ENCODE data around the gene CDC25B. TPM values are rescaled to one million over a fixed set of nuclear protein-coding genes. Genes with fewer than 3 reads are reported as not detected.

CDC25B gene
- total and polyA plus RNA-seq, 2 experiments from 2014 or later: 9.7 to 59.9 TPM

GRCh38 chr20:3749689-3750531, 46.2 kb upstream of the CDC25B start:
- no peaks in the 10 kb centered on the region for H3K36me3 ChIP-seq
- H3K27me3 ChIP-seq: peaks cover 65% of the 10 kb centered on the region
- no peaks in the 10 kb centered on the region for H3K9me3 ChIP-seq (ENCODE audit: low read depth)
- peak overlapping the region; percentile 15 for H3K4me3 ChIP-seq
- no peaks in the 10 kb centered on the region for H3K4me1 ChIP-seq (ENCODE audit: low read depth)
- DNase-seq (ENCODE audit: low read depth in 1 of 2, low spot score in 1 of 2): peak in 1 of 2 donors; percentile 63
- H3K27ac ChIP-seq: no peak overlapping the region
- TF ChIP-seq, protein P1, sequence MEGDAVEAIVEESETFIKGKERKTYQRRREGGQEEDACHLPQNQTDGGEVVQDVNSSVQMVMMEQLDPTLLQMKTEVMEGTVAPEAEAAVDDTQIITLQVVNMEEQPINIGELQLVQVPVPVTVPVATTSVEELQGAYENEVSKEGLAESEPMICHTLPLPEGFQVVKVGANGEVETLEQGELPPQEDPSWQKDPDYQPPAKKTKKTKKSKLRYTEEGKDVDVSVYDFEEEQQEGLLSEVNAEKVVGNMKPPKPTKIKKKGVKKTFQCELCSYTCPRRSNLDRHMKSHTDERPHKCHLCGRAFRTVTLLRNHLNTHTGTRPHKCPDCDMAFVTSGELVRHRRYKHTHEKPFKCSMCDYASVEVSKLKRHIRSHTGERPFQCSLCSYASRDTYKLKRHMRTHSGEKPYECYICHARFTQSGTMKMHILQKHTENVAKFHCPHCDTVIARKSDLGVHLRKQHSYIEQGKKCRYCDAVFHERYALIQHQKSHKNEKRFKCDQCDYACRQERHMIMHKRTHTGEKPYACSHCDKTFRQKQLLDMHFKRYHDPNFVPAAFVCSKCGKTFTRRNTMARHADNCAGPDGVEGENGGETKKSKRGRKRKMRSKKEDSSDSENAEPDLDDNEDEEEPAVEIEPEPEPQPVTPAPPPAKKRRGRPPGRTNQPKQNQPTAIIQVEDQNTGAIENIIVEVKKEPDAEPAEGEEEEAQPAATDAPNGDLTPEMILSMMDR (IDR thresholded peaks at IDR 0.05; ENCODE audit: low read depth, low read length): peak; percentile 53

- TF ChIP-seq, protein P1 (IDR thresholded peaks at IDR 0.05; ENCODE audit: low read depth, low read length): no peak
- H3K36me3 ChIP-seq: no peaks in the 10 kb centered on the region
- H3K27me3 ChIP-seq: peaks cover 53% of the 10 kb centered on the region
- no peaks in the 10 kb centered on the region for H3K9me3 ChIP-seq (ENCODE audit: low read depth)
- no peaks in the 10 kb centered on the region for H3K4me1 ChIP-seq (ENCODE audit: low read depth)
- peak overlapping the region; percentile 24 for H3K4me3 ChIP-seq
- no peak for DNase-seq (ENCODE audit: low read depth in 1 of 2, low spot score in 1 of 2)
- no peak overlapping the region for H3K27ac ChIP-seq
These were observed 44.8 kb upstream of the CDC25B start for GRCh38 chr20:3751305-3751674.

DNA sequence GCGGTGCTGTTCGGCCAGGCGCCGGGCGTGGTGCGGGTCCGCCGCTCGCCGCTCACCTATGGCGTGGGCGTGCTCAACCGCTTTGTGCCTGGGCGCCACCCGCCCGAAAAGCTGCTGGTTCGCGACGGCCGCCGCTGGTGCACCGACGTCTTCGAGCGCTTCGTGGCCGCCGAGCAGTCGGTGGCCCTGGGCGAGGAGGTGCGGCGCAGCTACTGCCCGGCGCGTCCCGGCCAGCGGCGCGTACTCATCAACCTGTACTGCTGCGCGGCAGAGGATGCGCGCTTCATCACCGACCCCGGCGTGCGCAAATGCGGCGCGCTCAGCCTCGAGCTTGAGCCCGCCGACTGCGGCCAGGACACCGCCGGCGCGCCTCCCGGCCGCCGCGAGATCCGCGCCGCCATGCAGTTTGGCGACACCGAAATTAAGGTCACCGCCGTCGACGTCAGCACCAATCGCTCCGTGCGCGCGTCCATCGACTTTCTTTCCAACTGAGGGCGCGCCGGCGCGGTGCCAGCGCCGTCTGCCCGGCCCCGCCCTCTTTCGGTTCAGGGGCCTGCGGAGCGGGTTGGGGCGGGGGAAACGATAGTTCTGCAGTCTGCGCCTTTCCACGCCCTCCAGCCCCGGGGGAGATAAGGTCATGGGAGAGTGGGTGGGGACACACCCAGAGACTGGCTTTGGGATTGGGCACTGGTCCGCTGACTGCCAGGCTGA, 44.3 kb upstream of the CDC25B start:
- no peaks in the 10 kb centered on the region for H3K36me3 ChIP-seq

GRCh38 chr20:3752386-3752759, 43.7 kb upstream of the CDC25B start:
- no peak overlapping the region for H3K27ac ChIP-seq
- no peaks in the 10 kb centered on the region for H3K9me3 ChIP-seq (ENCODE audit: low read depth)
- H3K4me3 ChIP-seq: no peak overlapping the region
- H3K36me3 ChIP-seq: no peaks in the 10 kb centered on the region
- H3K27me3 ChIP-seq: peaks cover 53% of the 10 kb centered on the region
- no peak for DNase-seq (ENCODE audit: low read depth in 1 of 2, low spot score in 1 of 2)
- H3K4me1 ChIP-seq (ENCODE audit: low read depth): no peaks in the 10 kb centered on the region
- TF ChIP-seq, protein P1 (IDR thresholded peaks at IDR 0.05; ENCODE audit: low read depth, low read length): no peak

More for the DNA sequence above, 44.3 kb upstream of the CDC25B start:
- DNase-seq (ENCODE audit: low read depth in 1 of 2, low spot score in 1 of 2): peak in 1 of 2 donors; percentile 58
- Histone ChIP-seq H3K4me3 (peak overlapping the region; percentile 24), H3K27me3 (peaks cover 53% of the 10 kb centered on the region), H3K9me3 (ENCODE audit: low read depth) (no peaks in the 10 kb centered on the region), H3K4me1 (ENCODE audit: low read depth) (no peaks in the 10 kb centered on the region), H3K27ac (no peak overlapping the region)
- TF ChIP-seq, protein P1 (IDR thresholded peaks at IDR 0.05; ENCODE audit: low read depth, low read length): no peak

GRCh38 chr20:3753098-3753497, 43.0 kb upstream of the CDC25B start:
- no peaks in the 10 kb centered on the region for H3K36me3 ChIP-seq
- DNase-seq (ENCODE audit: low read depth in 1 of 2, low spot score in 1 of 2): peak; percentile 68 to 84
- no peaks in the 10 kb centered on the region for H3K4me1 ChIP-seq (ENCODE audit: low read depth)
- TF ChIP-seq, protein P1 (IDR thresholded peaks at IDR 0.05; ENCODE audit: low read depth, low read length): peak; percentile 88
- no peaks in the 10 kb centered on the region for H3K9me3 ChIP-seq (ENCODE audit: low read depth)
- H3K27ac ChIP-seq: no peak overlapping the region
- no peak overlapping the region for H3K4me3 ChIP-seq
- peaks cover 48% of the 10 kb centered on the region for H3K27me3 ChIP-seq
